Activated T-cell treated with anti-CD3 and anti-CD28 coated beads for 1 hour (primary cell): ENCODE data around the gene HNF1A.

ENCODE experiments used
- DNase-seq: peaks from one replicate; pipeline ENCODE4 v3.0.0-alpha.2; 2020; ENCODE audit warnings: low read depth

HNF1A gene

GRCh38 chr12:120959111-120959878 is 19.0 kb upstream of the HNF1A start:
- no peak for DNase-seq

- DNase-seq = no peak
Measured at GRCh38 chr12:120960657-120961056, 17.7 kb upstream of the HNF1A start.

GRCh38 chr12:120961604-120962531 is 16.5 kb upstream of the HNF1A start:
- no peak for DNase-seq

- no peak for DNase-seq
Measured at GRCh38 chr12:120962532-120963020, 15.8 kb upstream of the HNF1A start.

- DNase-seq = no peak
Measured at GRCh38 chr12:120964298-120964697, 14.0 kb upstream of the HNF1A start.

- no peak for DNase-seq
Measured at GRCh38 chr12:120965534-120966091, 12.7 kb upstream of the HNF1A start.

GRCh38 chr12:120970310-120970709 is 8.0 kb upstream of the HNF1A start:
- DNase-seq = no peak

GRCh38 chr12:120971299-120972180 is 6.8 kb upstream of the HNF1A start:
- DNase-seq = no peak

GRCh38 chr12:120972870-120973543 is 5.3 kb upstream of the HNF1A start:
- DNase-seq = no peak

GRCh38 chr12:120977531-120978295 is 630 bp upstream of the HNF1A start:
- no peak for DNase-seq

GRCh38 chr12:120979220-120979861 is 998 bp downstream of the HNF1A start:
- no peak for DNase-seq

GRCh38 chr12:120979862-120980696 is 1.7 kb downstream of the HNF1A start:
- no peak for DNase-seq

- no peak for DNase-seq
Measured at GRCh38 chr12:120980800-120981368, 2.5 kb downstream of the HNF1A start.

GRCh38 chr12:120981407-120981941 is 3.1 kb downstream of the HNF1A start:
- no peak for DNase-seq

- DNase-seq = no peak
Measured at GRCh38 chr12:120982659-120983058, 4.3 kb downstream of the HNF1A start.

GRCh38 chr12:120983759-120984158 is 5.4 kb downstream of the HNF1A start:
- DNase-seq = no peak

GRCh38 chr12:120984351-120984898 is 6.1 kb downstream of the HNF1A start:
- no peak for DNase-seq

GRCh38 chr12:120988234-120988633 is 9.9 kb downstream of the HNF1A start:
- no peak for DNase-seq
